Natural killer cell (primary cell): ENCODE measurements around the gene WNT1. TPM values are rescaled to one million over a fixed set of nuclear protein-coding genes. Genes with fewer than 3 reads are reported as not detected.

ENCODE experiments used
- ATAC-seq, 3 donors: fragments of 150-1000 bp in 2 of 3; fragments of 200-7000 bp in 1 of 3; cut with Tn5 transposase; 1 replicate in 1 of 3; 2 replicates in 2 of 3; pipeline ENCODE4 v1.10.0; 2021; ENCODE audit warnings: mild to moderate bottlenecking in 2 of 3, moderate library complexity in 2 of 3
- DNase-seq, 2 donors: peaks; one replicate each; pipeline versions ENCODE4 v3.0.0 to v3.0.0-alpha.2; 2013 to 2021; ENCODE audit warnings: mixed read lengths in 1 of 2
- H3K27ac ChIP-seq: one replicate; pipeline ENCODE4 v1.5.1; 2013; ENCODE audit warnings: mild to moderate bottlenecking, low read length
- H3K27me3 ChIP-seq: one replicate; pipeline ENCODE4 v1.6.1; 2013; ENCODE audit warnings: low read length; ENCODE audit not compliant: control insufficient read depth, insufficient read depth
- H3K36me3 ChIP-seq: one replicate; pipeline ENCODE4 v1.6.1; 2013; ENCODE audit warnings: low read length; ENCODE audit not compliant: control insufficient read depth, insufficient read depth
- H3K4me1 ChIP-seq: one replicate; pipeline ENCODE4 v1.6.1; 2013; ENCODE audit warnings: low read length; ENCODE audit not compliant: control insufficient read depth, insufficient read depth
- H3K4me3 ChIP-seq: one replicate; pipeline ENCODE4 v1.5.1; 2013; ENCODE audit warnings: low read length
- H3K9me3 ChIP-seq: one replicate; pipeline ENCODE4 v1.6.1; 2013; ENCODE audit warnings: low read length; ENCODE audit not compliant: control insufficient read depth, insufficient read depth
- H3K27ac Mint-ChIP-seq, 2 donors: one replicate each; pipeline ENCODE4 v1.8.0; 2022; ENCODE audit warnings: mild to moderate bottlenecking in 2 of 2, mixed read lengths in 2 of 2, moderate library complexity in 1 of 2
- H3K27me3 Mint-ChIP-seq, 2 donors: one replicate each; pipeline ENCODE4 v1.8.0; 2022; ENCODE audit warnings: low read depth in 2 of 2, mixed read lengths in 2 of 2
- H3K36me3 Mint-ChIP-seq: one replicate; pipeline ENCODE4 v1.8.0; 2022; ENCODE audit warnings: mixed read lengths
- H3K4me1 Mint-ChIP-seq, 2 donors: one replicate each; pipeline ENCODE4 v1.8.0; 2022; ENCODE audit warnings: mixed read lengths in 2 of 2
- H3K4me3 Mint-ChIP-seq: one replicate; pipeline ENCODE4 v1.8.0; 2022; ENCODE audit warnings: mild to moderate bottlenecking, moderate library complexity, mixed read lengths
- H3K9me3 Mint-ChIP-seq, 2 donors: one replicate each; pipeline ENCODE4 v1.8.0; 2022; ENCODE audit warnings: mixed read lengths in 2 of 2
- WGBS: methylation state at CpG from one replicate; pipeline ENCODE4 v1.1.7; 2013; ENCODE audit warnings: missing lambda C conversion rate; ENCODE audit not compliant: insufficient coverage; 5-methylcytosine and 5-hydroxymethylcytosine counted together
- intact Hi-C: fragments of 100-400 bp; cut with micrococcal nuclease; formaldehyde crosslinking; loops from one replicate; pipeline ENCODE4 v1.14.2; 2022
- total RNA-seq, 4 donors: library from RNA; stranded (reverse); fragments of 120-200 nt in 1 of 4; gene quantifications; one replicate each; pipeline versions ENCODE4 v1.2.3 to v1.2.4, GENCODE V29; 2013 to 2022
- TF ChIP-seq, protein P1 (sequence below): fragments of 200-600 bp; IDR thresholded peaks from one replicate; pipeline ENCODE4 v1.8.0; 2022; ENCODE audit warnings: antibody characterized with exemption

Gene WNT1
- total RNA-seq, 3 donors from 2014 or later (not counting 1 experiment from before 2014, with no cell fraction given), result 1.1 to 2.0 (median 1.7) TPM

DNA sequence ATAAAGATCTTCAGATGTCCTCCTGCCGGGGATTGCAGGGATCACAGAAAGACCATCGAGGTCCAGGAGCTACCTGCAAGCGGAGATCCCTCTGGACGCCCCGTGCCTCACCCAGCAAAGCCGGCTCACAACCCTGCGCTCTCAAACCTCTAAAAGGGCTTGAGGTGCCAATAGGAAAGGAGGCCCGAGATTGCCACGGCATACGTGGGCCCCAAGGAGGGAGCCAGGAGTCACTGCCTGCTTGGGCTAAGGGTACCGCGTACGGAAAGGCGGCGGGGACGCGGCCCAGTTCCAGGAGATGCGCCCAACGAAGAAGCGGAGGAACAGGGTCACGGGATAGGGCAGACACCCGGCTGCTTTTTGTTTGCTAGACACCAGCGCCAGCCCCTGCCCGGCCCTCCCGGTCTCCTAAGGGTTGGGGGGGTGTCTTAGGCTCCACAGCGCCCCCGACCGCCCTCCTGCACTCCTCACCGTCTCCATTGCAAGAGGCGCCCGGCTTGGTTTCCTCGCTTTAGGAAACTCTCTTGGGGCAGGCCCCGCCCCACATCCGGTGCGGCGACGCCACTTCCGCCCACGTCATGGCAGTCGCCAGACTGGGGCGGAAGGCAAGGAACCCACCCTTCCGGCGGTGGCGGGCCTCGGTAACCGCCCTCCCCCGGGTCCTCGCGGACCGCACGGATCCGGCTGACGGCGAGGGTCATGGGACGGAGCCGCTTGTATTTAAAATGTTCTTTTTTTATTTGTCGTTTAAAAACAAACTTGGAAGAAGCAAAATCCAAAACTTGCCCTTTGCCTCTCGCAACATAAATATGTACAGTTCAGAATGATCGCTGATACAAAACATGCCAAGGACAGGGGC, 40.4 kb downstream of the WNT1 start, which contains the start of gene PRKAG1:
Gene PRKAG1 (minus strand): TSS at position 516 of the 859 bp plus-strand sequence. CDS start 36 bp downstream, at position 480.
- H3K4me1 ChIP-seq, result peaks cover 24% of the 10 kb centered on the region
- TF ChIP-seq, protein P1, sequence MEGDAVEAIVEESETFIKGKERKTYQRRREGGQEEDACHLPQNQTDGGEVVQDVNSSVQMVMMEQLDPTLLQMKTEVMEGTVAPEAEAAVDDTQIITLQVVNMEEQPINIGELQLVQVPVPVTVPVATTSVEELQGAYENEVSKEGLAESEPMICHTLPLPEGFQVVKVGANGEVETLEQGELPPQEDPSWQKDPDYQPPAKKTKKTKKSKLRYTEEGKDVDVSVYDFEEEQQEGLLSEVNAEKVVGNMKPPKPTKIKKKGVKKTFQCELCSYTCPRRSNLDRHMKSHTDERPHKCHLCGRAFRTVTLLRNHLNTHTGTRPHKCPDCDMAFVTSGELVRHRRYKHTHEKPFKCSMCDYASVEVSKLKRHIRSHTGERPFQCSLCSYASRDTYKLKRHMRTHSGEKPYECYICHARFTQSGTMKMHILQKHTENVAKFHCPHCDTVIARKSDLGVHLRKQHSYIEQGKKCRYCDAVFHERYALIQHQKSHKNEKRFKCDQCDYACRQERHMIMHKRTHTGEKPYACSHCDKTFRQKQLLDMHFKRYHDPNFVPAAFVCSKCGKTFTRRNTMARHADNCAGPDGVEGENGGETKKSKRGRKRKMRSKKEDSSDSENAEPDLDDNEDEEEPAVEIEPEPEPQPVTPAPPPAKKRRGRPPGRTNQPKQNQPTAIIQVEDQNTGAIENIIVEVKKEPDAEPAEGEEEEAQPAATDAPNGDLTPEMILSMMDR, result peak; percentile 56
- peak; percentile 81 to 94 (median 86) for ATAC-seq
- Mint-ChIP-seq H3K27me3 (no peaks in the 10 kb centered on the region), H3K9me3 (no peaks in the 10 kb centered on the region), H3K4me3 (peak within 1 kb of the TSS; percentile 92), H3K4me1 (peaks cover 23 to 55% of the 10 kb centered on the region in 2 donors), H3K27ac (peak within 1 kb of the TSS; percentile 97 to 98), H3K36me3 (no peaks in the 10 kb centered on the region)
- peaks cover 19% of the 10 kb centered on the region for H3K36me3 ChIP-seq
- DNase-seq, result peak; percentile 97 to 98
- peak within 1 kb of the TSS; percentile 92 for H3K27ac ChIP-seq
- H3K9me3 ChIP-seq, result no peaks in the 10 kb centered on the region
- WGBS, result under 1% methylated on average over 55 of the region's 59 CpGs
- H3K27me3 ChIP-seq, result no peaks in the 10 kb centered on the region
- peak within 1 kb of the TSS; percentile 71 for H3K4me3 ChIP-seq
- intact Hi-C loops, result loop anchor here (1.0 to 2.0 kb wide), 4 partner anchors 22 to 112 kb away; partner anchors contain the start of genes TUBA1B and WNT1

DNA sequence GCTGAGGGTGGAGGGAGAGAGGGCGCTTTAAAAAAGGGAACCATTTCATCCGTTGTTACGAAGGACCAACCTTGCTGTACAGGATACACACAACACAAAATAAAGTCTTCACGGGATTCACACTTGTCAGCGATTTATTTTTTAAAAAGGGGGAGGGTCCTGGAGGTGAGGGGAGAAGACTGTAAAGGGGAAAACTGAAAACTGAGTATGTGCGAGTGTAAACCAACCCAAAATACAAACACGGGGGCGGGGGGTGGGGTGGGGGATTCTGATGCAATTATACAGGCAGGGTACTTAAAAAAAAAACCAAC, 41.0 kb downstream of the WNT1 start:
- DNase-seq, result no peak
- H3K4me1 ChIP-seq, result peaks cover 24% of the 10 kb centered on the region
- no peaks in the 10 kb centered on the region for H3K27me3 ChIP-seq
- no peaks in the 10 kb centered on the region for H3K27me3 Mint-ChIP-seq
- H3K4me3 ChIP-seq, result peak overlapping the region; percentile 48
- H3K4me1 Mint-ChIP-seq, result peaks cover 23 to 55% of the 10 kb centered on the region in 2 donors
- H3K4me3 Mint-ChIP-seq, result peak overlapping the region; percentile 92
- ATAC-seq, result peak; percentile 26 to 41 (median 29)
- TF ChIP-seq, protein P1, result no peak
- peak overlapping the region; percentile 97 to 98 for H3K27ac Mint-ChIP-seq
- no peaks in the 10 kb centered on the region for H3K9me3 ChIP-seq
- peaks cover 23% of the 10 kb centered on the region for H3K36me3 ChIP-seq
- WGBS, result no CpG with 5 or more reads among the region's 8 CpGs
- no peaks in the 10 kb centered on the region for H3K36me3 Mint-ChIP-seq
- intact Hi-C loops, result loop anchor here (2.0 kb wide), 3 partner anchors 22 to 112 kb away; partner anchors contain the start of genes TUBA1B and WNT1
- H3K27ac ChIP-seq, result peak overlapping the region; percentile 92
- H3K9me3 Mint-ChIP-seq, result no peaks in the 10 kb centered on the region

DNA sequence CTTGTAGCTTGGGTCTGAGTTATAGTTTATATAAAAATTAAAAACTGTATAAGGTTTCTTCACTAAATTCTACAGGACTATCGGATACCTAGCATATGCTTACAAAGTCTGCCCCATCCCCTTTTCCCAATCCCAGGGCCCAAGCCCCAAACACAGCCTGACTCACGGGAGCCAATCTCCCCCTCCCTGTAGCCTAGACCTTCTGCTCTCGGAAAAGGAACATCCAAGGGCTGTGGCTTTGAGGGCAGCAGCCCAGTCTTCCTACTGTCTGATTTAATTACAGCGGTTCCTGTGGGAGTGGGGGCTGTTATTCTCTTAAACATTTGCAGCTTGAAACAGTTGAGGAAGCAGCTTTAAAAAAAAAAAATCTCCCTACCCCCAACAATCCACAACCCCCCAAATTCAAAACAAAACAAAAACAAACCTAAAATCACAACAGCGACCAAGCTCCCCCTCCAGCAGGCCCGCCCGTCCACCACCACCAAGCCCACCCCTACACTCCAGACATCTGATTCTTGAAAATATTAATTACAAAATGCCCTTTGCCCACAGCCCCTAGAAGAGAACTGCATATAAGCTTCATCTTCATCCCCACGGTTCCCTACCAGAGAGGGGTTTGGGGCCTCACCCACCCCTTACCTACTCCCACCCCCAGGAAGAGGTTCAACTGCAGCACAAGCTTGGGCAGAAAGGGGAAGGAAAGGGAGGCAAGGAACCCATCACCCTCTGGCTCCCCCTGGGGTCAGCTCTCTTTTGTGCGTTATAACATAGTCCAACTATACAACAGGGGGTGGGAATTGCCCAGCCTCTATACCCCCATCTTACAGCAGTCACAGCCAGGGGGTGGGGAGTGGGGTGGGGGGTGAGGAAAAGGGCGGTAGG, 41.6 kb downstream of the WNT1 start:
- peak overlapping the region; percentile 92 for H3K27ac ChIP-seq
- Mint-ChIP-seq H3K27me3 (no peaks in the 10 kb centered on the region), H3K36me3 (no peaks in the 10 kb centered on the region), H3K27ac (peak overlapping the region; percentile 97 to 98), H3K4me1 (peaks cover 23 to 50% of the 10 kb centered on the region in 2 donors), H3K4me3 (peak overlapping the region; percentile 92), H3K9me3 (no peaks in the 10 kb centered on the region)
- H3K27me3 ChIP-seq, result no peaks in the 10 kb centered on the region
- H3K4me3 ChIP-seq, result no peak overlapping the region
- peaks cover 28% of the 10 kb centered on the region for H3K36me3 ChIP-seq
- TF ChIP-seq, protein P1, result no peak
- intact Hi-C loops, result loop anchor here (2.0 kb wide), 3 partner anchors 23 to 111 kb away; partner anchors contain the start of genes TUBA1B and WNT1
- DNase-seq (peak; percentile 43 to 75), ATAC-seq (no peak)
- H3K4me1 ChIP-seq, result peaks cover 24% of the 10 kb centered on the region
- H3K9me3 ChIP-seq, result no peaks in the 10 kb centered on the region
- WGBS, result 63% methylated on average over 6 of the region's 10 CpGs
